SK-N-SH treated with all-trans-retinoic acid at 6 μM for 48 hours (cell line): ENCODE results near the gene CBL.
A peak's percentile ranks its signal among the peaks of the same experiment; 100 is the strongest.

Source experiments
- ATAC-seq: fragments of 200-7000 bp; cut with Tn5 transposase; 3 replicates; pipeline ENCODE4 v1.9.1; 2020; ENCODE audit warnings: mild to moderate bottlenecking, moderate library complexity
- ARNTL ChIP-seq: fragments of 450-650 bp; formaldehyde crosslinking; IDR thresholded peaks from 2 replicates; pipeline ENCODE4 v1.5.0; 2020; ENCODE audit warnings: low read depth, mild to moderate bottlenecking, moderate library complexity, borderline replicate concordance
- BACH2 ChIP-seq: fragments of 250-450 bp; sonication (Bioruptor Pico); IDR thresholded peaks from 2 replicates; pipeline ENCODE4 v1.9.0; 2021; ENCODE audit warnings: mild to moderate bottlenecking, borderline replicate concordance
- CSDC2 ChIP-seq: fragments of 250-450 bp; sonication (Bioruptor Pico); IDR thresholded peaks from 2 replicates; pipeline ENCODE4 v1.5.0; 2020; ENCODE audit warnings: mild to moderate bottlenecking, moderate library complexity
- ESRRG ChIP-seq: fragments of 250-450 bp; sonication (Bioruptor Pico); IDR thresholded peaks from 2 replicates; pipeline ENCODE4 v1.6.1; 2021; ENCODE audit warnings: mild to moderate bottlenecking
- GLIS3 ChIP-seq: fragments of 250-450 bp; sonication (Bioruptor Pico); IDR thresholded peaks from 2 replicates; pipeline ENCODE4 v1.5.0; 2020; ENCODE audit warnings: mild to moderate bottlenecking, moderate library complexity
- ISL1 ChIP-seq: fragments of 250-450 bp; sonication (Bioruptor Pico); IDR thresholded peaks from 2 replicates; pipeline ENCODE4 v2.1.2; 2022; ENCODE audit warnings: mild to moderate bottlenecking, moderate library complexity
- PPARA ChIP-seq: fragments of 250-450 bp; sonication (Bioruptor Pico); IDR thresholded peaks from 2 replicates; pipeline ENCODE4 v1.5.0; 2020; ENCODE audit warnings: mild to moderate bottlenecking, borderline replicate concordance
- RARB ChIP-seq: fragments of 250-450 bp; sonication (Bioruptor Pico); IDR thresholded peaks from 2 replicates; pipeline ENCODE4 v1.8.0; 2021; ENCODE audit warnings: mild to moderate bottlenecking, moderate library complexity
- SNAI2 ChIP-seq: fragments of 250-450 bp; sonication (Bioruptor Pico); IDR thresholded peaks from 2 replicates; pipeline ENCODE4 v1.5.0; 2020; ENCODE audit warnings: mild to moderate bottlenecking, moderate library complexity
- TCF4 ChIP-seq: fragments of 250-450 bp; sonication (Bioruptor Pico); IDR thresholded peaks from 2 replicates; pipeline ENCODE4 v1.8.0; 2021; ENCODE audit warnings: mild to moderate bottlenecking, moderate library complexity, borderline replicate concordance
- TOX ChIP-seq: fragments of 250-450 bp; sonication (Bioruptor Pico); IDR thresholded peaks from 2 replicates; pipeline ENCODE4 v1.8.0; 2021; ENCODE audit warnings: mild to moderate bottlenecking, moderate library complexity, borderline replicate concordance
- ZC3H10 ChIP-seq: fragments of 250-450 bp; sonication (Bioruptor Pico); IDR thresholded peaks from 2 replicates; pipeline ENCODE4 v1.5.1; 2021; ENCODE audit warnings: mild to moderate bottlenecking, moderate library complexity
- ZFP3 ChIP-seq: fragments of 250-450 bp; sonication (Bioruptor Pico); IDR thresholded peaks from 2 replicates; pipeline ENCODE4 v1.5.0; 2020; ENCODE audit warnings: mild to moderate bottlenecking, moderate library complexity
- ZFP30 ChIP-seq: fragments of 450-650 bp; formaldehyde crosslinking; IDR thresholded peaks from 2 replicates; pipeline ENCODE4 v1.5.0; 2022; ENCODE audit warnings: mild to moderate bottlenecking, moderate library complexity
- ZNF565 ChIP-seq: fragments of 450-650 bp; formaldehyde crosslinking; conservative IDR thresholded peaks from 2 replicates; pipeline ENCODE4 v1.5.0; 2020; ENCODE audit warnings: low read depth, mild to moderate bottlenecking, moderate library complexity
- ZNF70 ChIP-seq: fragments of 450-650 bp; formaldehyde crosslinking; IDR thresholded peaks from 2 replicates; pipeline ENCODE4 v1.5.0; 2020; ENCODE audit warnings: mild to moderate bottlenecking, moderate library complexity
- ZNF8 ChIP-seq: fragments of 450-650 bp; formaldehyde crosslinking; IDR thresholded peaks from 2 replicates; pipeline ENCODE4 v1.5.0; 2020; ENCODE audit warnings: mild to moderate bottlenecking, moderate library complexity
- TF ChIP-seq, protein P1 (sequence below): fragments of 250-450 bp; sonication (Bioruptor Pico); IDR thresholded peaks from 2 replicates; pipeline ENCODE4 v1.8.0; 2021; ENCODE audit warnings: low read depth, mild to moderate bottlenecking, moderate library complexity, borderline replicate concordance
- TF ChIP-seq, protein P2 (sequence below): fragments of 250-450 bp; sonication (Bioruptor Pico); IDR thresholded peaks from 2 replicates; pipeline ENCODE4 v1.5.0; 2020; ENCODE audit warnings: mild to moderate bottlenecking, moderate library complexity
- TF ChIP-seq, protein P3 (sequence below): fragments of 250-450 bp; sonication (Bioruptor Pico); IDR thresholded peaks from 2 replicates; pipeline ENCODE4 v1.8.0; 2020; ENCODE audit warnings: mild to moderate bottlenecking, moderate library complexity, borderline replicate concordance
- TF ChIP-seq, protein P4 (sequence below): fragments of 250-450 bp; sonication (Bioruptor Pico); IDR thresholded peaks from 2 replicates; pipeline ENCODE4 v1.5.1; 2020; ENCODE audit warnings: low read depth, mild to moderate bottlenecking, moderate library complexity

CBL gene

DNA sequence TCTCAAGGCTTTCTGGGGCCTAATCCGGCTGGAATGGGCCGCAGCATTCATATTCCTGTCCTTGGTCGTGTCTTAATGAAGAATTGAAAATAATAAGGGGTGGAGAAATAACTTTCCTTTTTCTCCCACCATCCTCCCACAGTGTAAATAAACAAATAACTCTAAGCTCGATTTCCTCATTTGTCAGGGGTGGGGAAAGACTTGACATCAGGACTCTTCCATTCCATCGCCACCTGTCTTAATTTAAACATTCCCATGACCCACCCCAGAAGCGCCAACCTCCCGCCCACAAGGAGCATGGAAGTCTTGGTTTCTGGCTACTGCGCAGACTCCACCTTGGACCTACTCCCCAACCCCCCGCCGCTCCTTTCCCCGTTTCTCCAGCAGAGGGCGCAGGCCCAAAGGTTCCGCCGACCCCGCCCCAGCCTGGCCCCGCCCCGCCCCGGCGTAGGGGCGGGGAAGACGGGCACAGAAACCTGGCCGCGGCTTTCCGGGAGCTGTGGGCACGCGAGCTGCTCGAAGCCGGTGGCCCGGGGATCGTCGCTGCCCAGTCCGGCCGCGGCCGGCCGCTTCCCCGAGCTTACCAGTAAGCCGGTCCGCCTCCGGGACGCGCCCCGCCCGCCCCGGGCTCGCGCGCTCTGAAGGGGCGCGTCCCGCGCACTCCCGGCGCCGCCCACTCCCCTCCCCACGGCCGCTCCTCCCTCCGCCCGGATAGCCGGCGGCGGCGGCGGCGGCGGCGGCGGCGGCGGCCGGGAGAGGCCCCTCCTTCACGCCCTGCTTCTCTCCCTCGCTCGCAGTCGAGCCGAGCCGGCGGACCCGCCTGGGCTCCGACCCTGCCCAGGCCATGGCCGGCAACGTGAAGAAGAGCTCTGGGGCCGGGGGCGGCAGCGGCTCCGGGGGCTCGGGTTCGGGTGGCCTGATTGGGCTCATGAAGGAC lies at the start of gene CBL:
Gene CBL (plus strand): TSS at position 766 of the 937 bp plus-strand sequence. CDS start 79 bp downstream, at position 845.
- TF ChIP-seq SNAI2 (CRISPR knock-in tag): no peak
- ATAC-seq: peak; percentile 91

DNA sequence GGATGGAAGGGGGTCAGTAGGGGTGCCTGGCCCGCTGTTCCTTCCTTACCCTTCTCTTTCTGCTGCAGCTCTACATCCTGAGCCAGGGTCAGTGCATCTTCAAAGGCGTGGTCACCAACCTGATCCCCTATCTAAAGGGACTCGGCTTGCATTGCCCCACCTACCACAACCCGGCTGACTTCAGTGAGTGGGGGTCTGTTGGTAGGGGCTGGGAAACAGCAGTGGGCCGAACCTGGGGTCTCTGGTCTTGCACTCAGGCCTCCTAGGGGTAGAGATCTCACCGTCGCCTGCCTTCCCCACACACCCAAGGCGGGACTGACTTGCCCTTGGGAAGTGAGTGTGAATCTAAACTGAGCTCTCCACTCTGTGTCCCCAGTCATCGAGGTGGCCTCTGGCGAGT lies 49.6 kb upstream of the CBL start:
- TF ChIP-seq CSDC2 (CRISPR knock-in tag) (no peak), GLIS3 (CRISPR knock-in tag) (no peak), TOX (CRISPR knock-in tag) (no peak), ZNF565 (no peak), ZNF8 (no peak), ZFP30 (CRISPR knock-in tag) (no peak), TCF4 (CRISPR knock-in tag) (no peak), ESRRG (no peak), ZC3H10 (no peak), ISL1 (CRISPR knock-in tag) (no peak), SNAI2 (CRISPR knock-in tag) (no peak), PPARA (no peak), ZNF70 (CRISPR knock-in tag) (no peak), BACH2 (CRISPR knock-in tag) (no peak), ZFP3 (CRISPR knock-in tag) (no peak)
- TF ChIP-seq, protein P1, sequence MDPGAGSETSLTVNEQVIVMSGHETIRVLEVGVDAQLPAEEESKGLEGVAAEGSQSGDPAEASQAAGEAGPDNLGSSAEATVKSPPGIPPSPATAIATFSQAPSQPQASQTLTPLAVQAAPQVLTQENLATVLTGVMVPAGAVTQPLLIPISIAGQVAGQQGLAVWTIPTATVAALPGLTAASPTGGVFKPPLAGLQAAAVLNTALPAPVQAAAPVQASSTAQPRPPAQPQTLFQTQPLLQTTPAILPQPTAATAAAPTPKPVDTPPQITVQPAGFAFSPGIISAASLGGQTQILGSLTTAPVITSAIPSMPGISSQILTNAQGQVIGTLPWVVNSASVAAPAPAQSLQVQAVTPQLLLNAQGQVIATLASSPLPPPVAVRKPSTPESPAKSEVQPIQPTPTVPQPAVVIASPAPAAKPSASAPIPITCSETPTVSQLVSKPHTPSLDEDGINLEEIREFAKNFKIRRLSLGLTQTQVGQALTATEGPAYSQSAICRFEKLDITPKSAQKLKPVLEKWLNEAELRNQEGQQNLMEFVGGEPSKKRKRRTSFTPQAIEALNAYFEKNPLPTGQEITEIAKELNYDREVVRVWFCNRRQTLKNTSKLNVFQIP (CRISPR knock-in tag): no peak
- TF ChIP-seq, protein P2, sequence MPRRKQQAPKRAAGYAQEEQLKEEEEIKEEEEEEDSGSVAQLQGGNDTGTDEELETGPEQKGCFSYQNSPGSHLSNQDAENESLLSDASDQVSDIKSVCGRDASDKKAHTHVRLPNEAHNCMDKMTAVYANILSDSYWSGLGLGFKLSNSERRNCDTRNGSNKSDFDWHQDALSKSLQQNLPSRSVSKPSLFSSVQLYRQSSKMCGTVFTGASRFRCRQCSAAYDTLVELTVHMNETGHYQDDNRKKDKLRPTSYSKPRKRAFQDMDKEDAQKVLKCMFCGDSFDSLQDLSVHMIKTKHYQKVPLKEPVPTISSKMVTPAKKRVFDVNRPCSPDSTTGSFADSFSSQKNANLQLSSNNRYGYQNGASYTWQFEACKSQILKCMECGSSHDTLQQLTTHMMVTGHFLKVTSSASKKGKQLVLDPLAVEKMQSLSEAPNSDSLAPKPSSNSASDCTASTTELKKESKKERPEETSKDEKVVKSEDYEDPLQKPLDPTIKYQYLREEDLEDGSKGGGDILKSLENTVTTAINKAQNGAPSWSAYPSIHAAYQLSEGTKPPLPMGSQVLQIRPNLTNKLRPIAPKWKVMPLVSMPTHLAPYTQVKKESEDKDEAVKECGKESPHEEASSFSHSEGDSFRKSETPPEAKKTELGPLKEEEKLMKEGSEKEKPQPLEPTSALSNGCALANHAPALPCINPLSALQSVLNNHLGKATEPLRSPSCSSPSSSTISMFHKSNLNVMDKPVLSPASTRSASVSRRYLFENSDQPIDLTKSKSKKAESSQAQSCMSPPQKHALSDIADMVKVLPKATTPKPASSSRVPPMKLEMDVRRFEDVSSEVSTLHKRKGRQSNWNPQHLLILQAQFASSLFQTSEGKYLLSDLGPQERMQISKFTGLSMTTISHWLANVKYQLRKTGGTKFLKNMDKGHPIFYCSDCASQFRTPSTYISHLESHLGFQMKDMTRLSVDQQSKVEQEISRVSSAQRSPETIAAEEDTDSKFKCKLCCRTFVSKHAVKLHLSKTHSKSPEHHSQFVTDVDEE (CRISPR knock-in tag): no peak
- TF ChIP-seq, protein P3, sequence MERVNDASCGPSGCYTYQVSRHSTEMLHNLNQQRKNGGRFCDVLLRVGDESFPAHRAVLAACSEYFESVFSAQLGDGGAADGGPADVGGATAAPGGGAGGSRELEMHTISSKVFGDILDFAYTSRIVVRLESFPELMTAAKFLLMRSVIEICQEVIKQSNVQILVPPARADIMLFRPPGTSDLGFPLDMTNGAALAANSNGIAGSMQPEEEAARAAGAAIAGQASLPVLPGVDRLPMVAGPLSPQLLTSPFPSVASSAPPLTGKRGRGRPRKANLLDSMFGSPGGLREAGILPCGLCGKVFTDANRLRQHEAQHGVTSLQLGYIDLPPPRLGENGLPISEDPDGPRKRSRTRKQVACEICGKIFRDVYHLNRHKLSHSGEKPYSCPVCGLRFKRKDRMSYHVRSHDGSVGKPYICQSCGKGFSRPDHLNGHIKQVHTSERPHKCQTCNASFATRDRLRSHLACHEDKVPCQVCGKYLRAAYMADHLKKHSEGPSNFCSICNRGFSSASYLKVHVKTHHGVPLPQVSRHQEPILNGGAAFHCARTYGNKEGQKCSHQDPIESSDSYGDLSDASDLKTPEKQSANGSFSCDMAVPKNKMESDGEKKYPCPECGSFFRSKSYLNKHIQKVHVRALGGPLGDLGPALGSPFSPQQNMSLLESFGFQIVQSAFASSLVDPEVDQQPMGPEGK (CRISPR knock-in tag): no peak
- TF ChIP-seq, protein P4, sequence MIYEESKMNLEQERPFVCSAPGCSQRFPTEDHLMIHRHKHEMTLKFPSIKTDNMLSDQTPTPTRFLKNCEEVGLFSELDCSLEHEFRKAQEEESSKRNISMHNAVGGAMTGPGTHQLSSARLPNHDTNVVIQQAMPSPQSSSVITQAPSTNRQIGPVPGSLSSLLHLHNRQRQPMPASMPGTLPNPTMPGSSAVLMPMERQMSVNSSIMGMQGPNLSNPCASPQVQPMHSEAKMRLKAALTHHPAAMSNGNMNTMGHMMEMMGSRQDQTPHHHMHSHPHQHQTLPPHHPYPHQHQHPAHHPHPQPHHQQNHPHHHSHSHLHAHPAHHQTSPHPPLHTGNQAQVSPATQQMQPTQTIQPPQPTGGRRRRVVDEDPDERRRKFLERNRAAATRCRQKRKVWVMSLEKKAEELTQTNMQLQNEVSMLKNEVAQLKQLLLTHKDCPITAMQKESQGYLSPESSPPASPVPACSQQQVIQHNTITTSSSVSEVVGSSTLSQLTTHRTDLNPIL (CRISPR knock-in tag): no peak
- no peak for ATAC-seq

DNA sequence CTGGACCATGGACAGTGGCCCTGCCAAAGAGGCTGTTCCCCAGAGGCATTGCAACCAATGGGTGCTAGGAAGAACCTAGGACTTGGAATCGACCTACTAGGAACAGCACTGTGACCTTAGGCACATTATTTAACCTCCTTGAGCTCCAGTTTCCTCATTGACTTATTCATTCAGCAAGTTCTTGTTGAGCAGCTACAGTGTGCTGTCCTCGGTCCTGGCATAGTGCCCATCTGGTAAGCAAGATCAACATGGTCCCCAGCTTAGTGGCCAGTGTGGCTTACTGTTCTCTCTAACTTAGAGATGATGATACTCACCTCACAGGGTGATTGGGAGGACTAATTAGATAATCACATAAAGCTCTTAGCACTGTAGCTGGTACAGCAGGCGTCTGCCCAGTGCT lies 49.1 kb upstream of the CBL start:
- ATAC-seq: no peak
- TF ChIP-seq ZNF565 (no peak), RARB (no peak), ZNF70 (CRISPR knock-in tag) (no peak), ARNTL (CRISPR knock-in tag) (no peak), ZC3H10 (no peak), PPARA (no peak), GLIS3 (CRISPR knock-in tag) (no peak), CSDC2 (CRISPR knock-in tag) (no peak)
- TF ChIP-seq, protein P2 (CRISPR knock-in tag): no peak
- TF ChIP-seq, protein P3 (CRISPR knock-in tag): no peak
- TF ChIP-seq, protein P1 (CRISPR knock-in tag): no peak
